Activated gamma-delta T cell (primary cell): Measurements from ENCODE around the gene NBPF12.
"Not testable (repeated sequence)": the region's sequence is repeated elsewhere in the genome, so short reads cannot be mapped to it uniquely, and the experiment has no call there.

Source experiments
- DNase-seq: peaks from one replicate; lab custom pipeline; 2025; lab: John Stamatoyannopoulos, UW

The NBPF12 gene

GRCh38 chr1:146986450-146986849 lies 48.3 kb downstream of the NBPF12 start:
- DNase-seq, result not testable (repeated sequence)

GRCh38 chr1:146987502-146987901 lies 49.4 kb downstream of the NBPF12 start:
- DNase-seq, result not testable (repeated sequence)

DNA sequence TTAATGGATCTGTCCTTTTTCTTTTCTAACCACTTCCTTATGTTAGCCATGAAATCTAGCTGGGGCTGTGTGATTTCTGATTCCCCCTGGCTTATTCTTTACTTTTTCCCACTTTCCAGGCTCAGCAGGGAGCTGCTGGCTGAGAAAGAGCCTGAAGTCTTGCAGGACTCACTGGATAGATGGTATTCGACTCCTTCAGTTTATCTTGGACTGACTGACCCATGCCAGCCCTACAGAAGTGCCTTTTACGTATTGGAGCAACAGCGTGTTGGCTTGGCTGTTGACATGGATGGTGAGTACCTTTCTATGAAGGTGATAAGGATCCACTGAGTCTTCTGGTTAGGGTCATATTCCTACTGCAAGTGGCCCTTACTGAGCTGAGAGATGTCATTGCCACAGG lies 51.3 kb downstream of the NBPF12 start:
- DNase-seq, result not testable (repeated sequence)

DNA sequence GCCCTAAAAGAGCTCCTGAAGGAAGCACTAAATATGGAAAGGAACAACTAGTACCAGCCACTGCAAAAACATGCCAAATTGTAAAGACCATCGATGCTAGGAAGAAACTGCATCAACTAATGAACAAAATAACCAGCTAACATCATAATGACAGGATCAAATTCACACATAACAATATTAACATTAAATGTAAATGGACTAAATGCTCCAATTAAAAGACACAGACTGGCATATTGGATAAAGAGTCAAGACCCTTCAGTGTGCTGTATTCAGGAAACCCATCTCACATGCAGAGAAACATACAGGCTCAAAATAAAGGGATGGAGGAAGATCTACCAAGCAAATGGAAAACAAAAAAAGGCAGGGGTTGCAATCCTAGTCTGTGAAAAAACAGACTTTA lies 70.4 kb downstream of the NBPF12 start:
- DNase-seq, result not testable (repeated sequence)

GRCh38 chr1:147026975-147027374 lies 88.9 kb downstream of the NBPF12 start:
- DNase-seq, result not testable (repeated sequence)

DNA sequence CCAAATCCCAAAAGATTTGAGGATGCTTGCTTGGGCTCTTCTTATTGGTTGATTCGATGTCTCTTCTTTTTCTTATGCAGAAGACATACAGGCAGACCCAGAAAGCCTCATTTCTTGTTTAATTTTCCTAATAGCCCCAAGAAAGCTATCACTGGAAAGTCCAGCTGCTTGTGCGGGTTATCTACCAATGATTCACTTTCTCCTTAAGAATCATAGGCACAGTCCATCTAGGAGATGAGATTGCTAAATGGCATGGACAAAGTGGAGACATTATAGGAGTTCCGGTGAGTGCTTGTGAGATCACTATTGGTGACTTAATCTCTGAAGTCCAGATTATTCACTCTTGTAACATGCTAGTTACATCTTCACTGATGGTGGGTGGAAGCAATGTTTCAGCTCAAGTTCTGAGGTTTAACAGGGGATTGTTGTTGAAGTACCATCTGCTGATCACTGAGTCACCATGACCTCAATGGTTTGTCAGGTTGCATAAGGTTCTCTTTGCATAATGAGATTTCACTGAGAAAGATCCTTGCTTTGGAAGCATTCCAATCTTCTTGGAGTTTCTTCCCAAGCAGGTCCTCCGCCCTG lies 92.0 kb downstream of the NBPF12 start:
- DNase-seq, result not testable (repeated sequence)

DNA sequence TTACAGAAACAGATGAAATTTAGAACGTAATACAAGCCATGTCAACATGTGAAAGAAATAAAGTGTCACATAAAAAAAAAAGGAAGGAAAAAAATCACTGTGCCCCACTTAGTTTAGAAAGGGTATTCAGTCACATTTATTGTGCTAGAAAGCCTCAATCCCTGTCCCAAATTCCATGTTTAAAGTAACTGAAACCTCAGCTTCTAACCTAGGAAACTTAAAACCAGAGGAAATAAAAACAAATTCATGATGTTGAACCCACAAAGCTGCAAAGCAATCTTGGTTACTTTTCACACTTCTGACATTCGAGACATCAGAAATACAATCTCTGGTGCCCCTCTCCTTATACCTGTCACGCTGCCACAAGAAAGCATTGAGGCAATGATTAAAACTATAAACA lies 101.8 kb downstream of the NBPF12 start:
- no peak for DNase-seq

DNA sequence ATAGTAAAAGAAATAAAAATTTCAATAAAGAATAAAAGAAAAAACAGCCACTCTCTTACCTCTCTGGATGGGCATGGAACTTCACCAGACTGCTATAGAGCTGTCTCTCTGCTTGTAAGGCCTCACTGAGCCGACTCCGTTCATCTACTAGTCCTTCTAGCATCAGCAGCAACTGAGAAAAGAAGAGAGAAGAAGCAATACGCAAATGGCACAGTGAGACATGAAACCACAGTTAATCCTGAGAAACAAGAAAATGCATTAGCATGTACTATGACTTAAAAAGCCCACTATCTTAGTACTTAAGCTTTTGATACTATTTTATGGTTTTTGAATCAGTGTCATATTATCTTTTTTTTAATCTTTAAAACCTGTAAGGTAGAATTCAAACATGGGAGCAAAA lies 104.8 kb downstream of the NBPF12 start:
- not testable (repeated sequence) for DNase-seq

- not testable (repeated sequence) for DNase-seq
Observed at GRCh38 chr1:147044511-147044910, 106.4 kb downstream of the NBPF12 start.
